CD14-positive monocyte (primary cell): ENCODE measurements around the gene F2RL1. TPM values are rescaled to one million over a fixed set of nuclear protein-coding genes. Genes with fewer than 3 reads are reported as not detected.

Source experiments
- DNase-seq, 3 donors: peaks; one replicate each; pipeline ENCODE4 v3.0.0-alpha.2; 2011 to 2022
- H2AFZ ChIP-seq: 2 replicates; pipeline ENCODE4 v1.6.0; 2012; ENCODE audit warnings: mild to moderate bottlenecking, low read depth, low read length, inconsistent platforms; ENCODE audit not compliant: insufficient read depth, poor library complexity, severe bottlenecking
- H3K27ac ChIP-seq, 2 donors: 1 replicate in 1 of 2; 2 replicates in 1 of 2; pipeline ENCODE4 v1.5.1; 2012 to 2013; ENCODE audit warnings: low read length in 2 of 2, control low read depth in 1 of 2, inconsistent platforms in 1 of 2, low read depth in 1 of 2, mild to moderate bottlenecking in 1 of 2
- H3K27me3 ChIP-seq, 2 donors: one replicate each; pipeline versions ENCODE4 v1.6.0 to v1.6.1; 2011 to 2013; ENCODE audit warnings: low read length in 2 of 2; ENCODE audit not compliant: control insufficient read depth in 2 of 2, insufficient read depth in 2 of 2
- H3K36me3 ChIP-seq, 2 donors: replicated peaks in 1 of 2; 1 replicate in 1 of 2; 2 replicates in 1 of 2; pipeline versions ENCODE4 v1.5.1 to v1.6.1; 2012 to 2013; ENCODE audit warnings: low read length in 2 of 2, control low read depth in 1 of 2, inconsistent platforms in 1 of 2, mild to moderate bottlenecking in 1 of 2; ENCODE audit not compliant: insufficient read depth in 2 of 2, control insufficient read depth in 1 of 2
- H3K4me1 ChIP-seq, 2 donors: 1 replicate in 1 of 2; 2 replicates in 1 of 2; pipeline versions ENCODE4 v1.5.1 to v1.6.1; 2012 to 2013; ENCODE audit warnings: low read length in 2 of 2, control low read depth in 1 of 2, inconsistent platforms in 1 of 2, mild to moderate bottlenecking in 1 of 2, moderate library complexity in 1 of 2; ENCODE audit not compliant: insufficient read depth in 2 of 2, control insufficient read depth in 1 of 2
- H3K4me2 ChIP-seq: replicated peaks from 2 replicates; pipeline ENCODE3; 2012; ENCODE audit warnings: low read length, moderate library complexity, mild to moderate bottlenecking; ENCODE audit not compliant: poor library complexity, severe bottlenecking; ENCODE audit errors: extremely low read depth
- H3K4me3 ChIP-seq, 3 experiments: fragments of 200-600 bp in 1 of 3; sonication (generic) in 1 of 3; replicated peaks in 1 of 3; 1 replicate in 2 of 3; 2 replicates in 1 of 3; pipeline ENCODE4 v1.5.1; 2011 to 2013; ENCODE audit warnings: low read length in 3 of 3, mild to moderate bottlenecking in 3 of 3, control low read depth in 2 of 3, low read depth in 2 of 3, inconsistent platforms in 1 of 3, moderate library complexity in 1 of 3
- H3K79me2 ChIP-seq: 2 replicates; pipeline ENCODE4 v1.6.0; 2012; ENCODE audit warnings: mild to moderate bottlenecking, control low read depth, inconsistent platforms, low read length, moderate library complexity; ENCODE audit not compliant: insufficient read depth
- H3K9ac ChIP-seq: 2 replicates; pipeline ENCODE4 v1.6.0; 2017; ENCODE audit warnings: low read length, mild to moderate bottlenecking; ENCODE audit not compliant: insufficient read depth, poor library complexity, severe bottlenecking
- H3K9me3 ChIP-seq, 2 donors: replicated peaks in 1 of 2; 1 replicate in 1 of 2; 2 replicates in 1 of 2; pipeline versions ENCODE4 v1.5.1 to v1.6.1; 2012 to 2013; ENCODE audit warnings: low read length in 2 of 2, control low read depth in 1 of 2; ENCODE audit not compliant: control insufficient read depth in 1 of 2, insufficient read depth in 1 of 2
- H4K20me1 ChIP-seq: 2 replicates; pipeline ENCODE4 v1.6.0; 2012; ENCODE audit warnings: mild to moderate bottlenecking, low read length, control low read depth, moderate library complexity; ENCODE audit not compliant: insufficient read depth
- H3K27ac Mint-ChIP-seq, 7 donors: one replicate each; pipeline ENCODE4 v1.8.0; 2020; ENCODE audit warnings: mild to moderate bottlenecking in 7 of 7, mixed read lengths in 7 of 7, moderate library complexity in 6 of 7, inconsistent platforms in 2 of 7
- H3K27me3 Mint-ChIP-seq, 3 donors: one replicate each; pipeline ENCODE4 v1.8.0; 2021 to 2022; ENCODE audit warnings: low read depth in 3 of 3, mild to moderate bottlenecking in 3 of 3, mixed read lengths in 3 of 3, moderate library complexity in 3 of 3, inconsistent platforms in 1 of 3
- H3K36me3 Mint-ChIP-seq, 2 donors: one replicate each; pipeline ENCODE4 v1.8.0; 2020; ENCODE audit warnings: mixed read lengths in 2 of 2, inconsistent platforms in 1 of 2, mild to moderate bottlenecking in 1 of 2
- H3K4me1 Mint-ChIP-seq: one replicate; pipeline ENCODE4 v1.8.0; 2020; ENCODE audit warnings: mild to moderate bottlenecking, mixed read lengths
- H3K4me3 Mint-ChIP-seq, 2 donors: one replicate each; pipeline ENCODE4 v1.8.0; 2020; ENCODE audit warnings: mild to moderate bottlenecking in 2 of 2, mixed read lengths in 2 of 2, moderate library complexity in 1 of 2
- H3K9me3 Mint-ChIP-seq, 7 donors: one replicate each; pipeline ENCODE4 v1.8.0; 2020 to 2022; ENCODE audit warnings: mixed read lengths in 7 of 7, mild to moderate bottlenecking in 6 of 7, moderate library complexity in 6 of 7, inconsistent platforms in 2 of 7
- CTCF ChIP-seq: fragments of 200-600 bp; IDR thresholded peaks from one replicate; pipeline ENCODE4 v1.8.0; 2022; ENCODE audit warnings: antibody characterized with exemption, mild to moderate bottlenecking
- WGBS: methylation state at CpG from one replicate; pipeline ENCODE4 v1.1.5; 2013; ENCODE audit warnings: missing lambda C conversion rate; ENCODE audit not compliant: insufficient coverage; 5-methylcytosine and 5-hydroxymethylcytosine counted together
- intact Hi-C, 2 donors: fragments of 100-400 bp; cut with micrococcal nuclease; formaldehyde crosslinking; loops; one replicate each; pipeline versions ENCODE4 v1.15.0 to v1.15.1; 2023
- polyA plus RNA-seq, 3 donors: library from polyadenylated mRNA; depleted of rRNA in 1 of 3; unstranded in 2 of 3; stranded (reverse) in 1 of 3; fragments of 300-500 nt in 2 of 3; fragments of >200 nt in 1 of 3; fragmentation: Illumina TruSeq in 2 of 3; gene quantifications; 1 replicate in 2 of 3; 2 replicates in 1 of 3; pipeline ENCODE4 v1.2.3, GENCODE V29; 2012 to 2021

Gene F2RL1
- polyA plus RNA-seq, 3 donors = 2.5 to 23.9 (median 11.4) TPM

- Histone ChIP-seq H3K79me2 (no peaks in the 10 kb centered on the region), H3K9ac (no peak overlapping the region), H3K27me3 (no peaks in the 10 kb centered on the region), H4K20me1 (no peaks in the 10 kb centered on the region), H2AFZ (no peak overlapping the region), H3K27ac (no peak overlapping the region), H3K36me3 (no peaks in the 10 kb centered on the region), H3K4me3 (no peak overlapping the region), H3K9me3 (no peaks in the 10 kb centered on the region), H3K4me2 (no peak overlapping the region), H3K4me1 (peaks cover 5 to 11% of the 10 kb centered on the region in 2 donors)
- no peaks in the 10 kb centered on the region for H3K36me3 Mint-ChIP-seq
- DNase-seq = no peak
- 100% methylated on average over 1 of the region's 3 CpGs for WGBS
- peaks cover 0 to 3% (median 2%) of the 10 kb centered on the region in 3 donors for H3K27me3 Mint-ChIP-seq
- intact Hi-C loops = loop anchor here (5.0 to 10.0 kb wide), 3 partner anchors 57 to 170 kb away; partner anchors contain the start of gene F2R (in 2 of the 2)
- peaks cover 15% of the 10 kb centered on the region for H3K4me1 Mint-ChIP-seq
- no peak for TF ChIP-seq CTCF
- no peak overlapping the region for H3K4me3 Mint-ChIP-seq
- H3K9me3 Mint-ChIP-seq = no peaks in the 10 kb centered on the region
- peak overlapping the region in 1 of 7 donors; percentile 14 for H3K27ac Mint-ChIP-seq
Observed at GRCh38 chr5:76771705-76772405, 47.0 kb upstream of the F2RL1 start.

- intact Hi-C loops = loop anchor here (10.0 kb wide), 2 partner anchors 61 to 171 kb away; partner anchors contain the start of gene F2R (in 2 of the 2)
- H3K36me3 Mint-ChIP-seq = no peaks in the 10 kb centered on the region
Observed at GRCh38 chr5:76775921-76776320, 42.9 kb upstream of the F2RL1 start.

More at GRCh38 chr5:76775921-76776320, 42.9 kb upstream of the F2RL1 start:
- Mint-ChIP-seq H3K4me3 (no peak overlapping the region), H3K27ac (peak overlapping the region in 1 of 7 donors; percentile 0), H3K9me3 (peaks cover 0 to 2% (median 0%) of the 10 kb centered on the region in 7 donors), H3K4me1 (peaks cover 30% of the 10 kb centered on the region), H3K27me3 (peaks cover 0 to 3% (median 2%) of the 10 kb centered on the region in 3 donors)
- H3K36me3 ChIP-seq = no peaks in the 10 kb centered on the region
- no peak for DNase-seq
- no peaks in the 10 kb centered on the region for H3K9me3 ChIP-seq
- no peak overlapping the region for H3K9ac ChIP-seq
- H3K27me3 ChIP-seq = no peaks in the 10 kb centered on the region
- no peaks in the 10 kb centered on the region for H3K79me2 ChIP-seq
- H3K4me1 ChIP-seq = peaks cover 17 to 25% of the 10 kb centered on the region in 2 donors
- H3K4me2 ChIP-seq = no peak overlapping the region
- H2AFZ ChIP-seq = no peak overlapping the region
- H4K20me1 ChIP-seq = no peaks in the 10 kb centered on the region
- H3K27ac ChIP-seq = no peak overlapping the region
- H3K4me3 ChIP-seq = no peak overlapping the region
- TF ChIP-seq CTCF = no peak
- WGBS = 92% methylated on average over 4 of the region's 5 CpGs
